AG20443 (cell line): ENCODE results near the gene MEOX1.
"Not testable (repeated sequence)": the region's sequence is repeated elsewhere in the genome, so short reads cannot be mapped to it uniquely, and the experiment has no call there.

Experiments
- DNase-seq: peaks from one replicate; pipeline ENCODE4 v3.0.0; 2012; ENCODE audit warnings: low spot score, mixed read lengths

MEOX1 gene

DNA sequence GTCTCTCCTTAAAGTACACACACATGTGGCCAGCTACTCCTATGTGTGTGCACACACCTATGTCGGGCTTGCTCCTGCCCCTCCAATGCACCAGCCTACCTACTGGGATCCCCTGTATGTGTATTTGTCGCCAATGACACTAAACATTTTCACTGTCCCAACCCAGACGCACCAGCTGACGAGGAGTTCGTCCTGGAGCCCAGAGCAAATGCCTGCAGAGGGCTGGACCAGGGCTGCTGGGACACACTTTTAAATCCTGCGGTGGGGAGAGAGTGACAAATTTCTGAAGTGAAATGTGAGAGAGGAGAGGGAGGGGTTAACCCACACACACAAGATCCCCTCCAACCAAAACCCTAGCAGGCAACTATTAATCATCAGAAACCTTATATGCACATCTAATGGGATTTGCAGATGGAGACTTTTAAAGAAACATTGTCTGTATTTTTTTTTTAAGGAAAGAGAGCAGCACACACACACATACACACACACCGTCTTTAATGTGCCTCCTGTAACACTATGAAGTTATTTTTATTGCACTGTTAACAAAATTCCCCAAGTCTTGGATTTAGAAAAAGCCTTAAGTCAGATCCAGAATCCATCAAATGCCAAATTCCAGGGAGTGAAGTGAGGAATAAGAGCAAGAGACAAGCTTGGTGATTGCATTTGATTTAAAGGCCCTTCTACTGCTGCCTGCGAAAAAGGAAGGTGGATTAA lies at the start of gene MEOX1:
Gene MEOX1, minus strand, starts transcription at position 224 of the 714 bp plus-strand sequence. CDS start 388 bp downstream, outside the sequence.
- DNase-seq = peak; percentile 73

DNA sequence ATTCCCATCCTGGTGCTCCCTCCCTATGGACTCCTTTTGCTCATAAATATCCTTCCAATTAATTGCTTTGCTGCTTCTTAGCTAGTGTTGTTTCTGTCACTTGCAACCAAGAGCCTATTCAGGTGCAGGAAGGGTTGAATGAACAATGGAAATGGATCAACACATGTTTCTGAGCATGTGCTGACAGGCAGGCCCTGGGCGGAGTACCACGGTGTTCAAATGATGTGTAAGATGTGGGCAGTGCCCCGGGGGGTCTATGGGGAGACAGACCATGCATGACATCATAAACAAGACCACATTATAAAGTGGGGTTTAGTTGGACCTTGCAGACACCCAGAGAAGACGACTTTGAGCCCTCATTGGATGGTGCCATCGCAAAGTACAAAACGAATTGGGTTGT lies 48.4 kb upstream of the MEOX1 start:
- DNase-seq = no peak

DNA sequence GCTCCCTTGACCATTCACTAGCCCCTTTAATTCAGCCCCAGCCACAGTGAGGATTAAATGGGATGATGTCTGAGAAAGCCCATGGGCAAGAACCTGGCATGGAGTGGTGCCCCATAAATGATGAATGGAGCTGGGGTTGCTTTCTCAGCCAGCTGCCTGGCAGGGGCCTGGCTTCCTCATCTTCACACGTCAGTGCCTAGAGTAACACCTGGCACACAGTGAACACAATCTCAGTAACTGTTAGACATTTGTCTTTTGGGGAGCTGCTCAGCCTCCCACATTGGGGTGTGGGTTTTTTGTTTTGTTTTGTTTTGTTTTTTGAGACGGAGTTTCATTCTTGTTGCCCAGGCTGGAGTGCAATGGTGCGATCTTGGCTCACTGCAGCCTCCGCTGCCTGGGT lies 47.5 kb upstream of the MEOX1 start:
- DNase-seq = no peak

DNA sequence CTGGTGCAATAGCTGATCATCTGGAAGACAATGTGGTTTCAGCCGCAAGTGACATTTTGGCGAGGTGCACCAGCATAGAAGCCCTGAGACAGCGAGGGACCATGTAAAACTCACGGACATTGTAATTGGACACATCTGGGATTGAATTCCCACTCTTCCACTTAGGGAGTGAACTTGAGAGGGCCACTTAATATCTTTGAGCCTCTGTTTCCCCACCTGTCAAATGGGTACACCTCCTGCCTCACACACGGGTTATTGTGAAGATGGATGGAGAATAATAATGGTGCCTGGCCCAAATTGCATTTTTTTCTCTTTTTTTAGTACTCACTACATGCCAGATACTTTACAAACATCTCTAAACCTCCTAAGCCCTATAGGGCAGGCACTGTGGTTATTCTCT lies 45.5 kb upstream of the MEOX1 start:
- DNase-seq = no peak

DNA sequence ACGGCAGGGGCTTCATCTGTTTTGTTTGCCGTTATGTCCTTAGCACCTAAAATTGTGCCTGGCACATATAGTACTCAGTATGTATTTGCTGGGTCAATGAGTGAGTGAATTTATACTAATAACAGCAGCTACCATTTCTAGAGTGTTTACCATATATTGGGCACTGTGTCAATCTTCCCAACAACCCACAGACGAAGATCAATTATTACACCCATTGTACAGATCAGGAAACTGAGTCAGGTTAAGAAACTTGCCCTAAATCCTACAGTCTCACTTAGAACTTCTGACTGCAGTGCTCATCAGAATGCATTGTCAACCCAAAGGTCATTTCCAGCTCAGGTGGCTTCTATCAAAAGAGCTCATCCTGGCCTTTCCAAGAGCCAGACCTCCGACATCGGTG lies 44.5 kb upstream of the MEOX1 start:
- no peak for DNase-seq

DNA sequence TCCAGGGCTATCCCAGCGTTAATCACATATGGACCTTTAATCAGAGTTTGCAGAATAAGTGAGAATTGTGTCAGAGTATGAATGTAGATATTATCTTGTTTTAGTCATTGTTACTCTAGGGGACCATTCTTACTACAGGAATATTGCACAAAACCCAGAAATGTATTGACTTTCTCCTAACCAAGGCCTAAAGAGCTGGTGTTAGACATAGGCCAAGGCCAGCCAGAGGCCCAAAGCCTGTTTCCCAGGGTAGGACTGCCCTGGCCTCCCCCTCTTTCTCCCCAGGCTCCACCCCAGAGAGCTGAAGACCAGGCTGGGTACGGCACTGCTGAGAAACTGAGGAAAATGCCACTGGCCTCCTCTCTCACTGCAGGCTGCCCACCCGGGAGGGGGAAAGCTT lies 41.9 kb upstream of the MEOX1 start:
- DNase-seq = no peak

DNA sequence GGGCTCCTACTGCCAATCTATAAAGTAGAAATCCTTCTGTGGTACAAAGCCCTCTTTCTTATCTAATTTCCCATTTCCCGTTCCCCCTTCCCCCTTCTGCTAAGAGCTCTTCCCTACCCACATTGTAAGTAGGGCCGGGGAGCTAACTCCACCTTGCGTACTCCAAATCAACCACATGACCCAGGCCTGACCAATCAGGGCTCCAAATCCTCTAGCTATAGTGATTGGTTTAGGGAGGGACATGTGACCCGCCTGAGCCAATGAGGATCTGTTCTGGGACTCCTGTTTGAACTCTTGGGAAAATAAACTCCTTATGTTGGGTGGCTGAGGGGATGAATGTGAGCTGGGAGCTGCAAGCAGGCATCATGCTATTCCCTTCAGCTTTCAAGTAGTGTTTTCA lies 40.9 kb upstream of the MEOX1 start:
- DNase-seq = no peak

DNA sequence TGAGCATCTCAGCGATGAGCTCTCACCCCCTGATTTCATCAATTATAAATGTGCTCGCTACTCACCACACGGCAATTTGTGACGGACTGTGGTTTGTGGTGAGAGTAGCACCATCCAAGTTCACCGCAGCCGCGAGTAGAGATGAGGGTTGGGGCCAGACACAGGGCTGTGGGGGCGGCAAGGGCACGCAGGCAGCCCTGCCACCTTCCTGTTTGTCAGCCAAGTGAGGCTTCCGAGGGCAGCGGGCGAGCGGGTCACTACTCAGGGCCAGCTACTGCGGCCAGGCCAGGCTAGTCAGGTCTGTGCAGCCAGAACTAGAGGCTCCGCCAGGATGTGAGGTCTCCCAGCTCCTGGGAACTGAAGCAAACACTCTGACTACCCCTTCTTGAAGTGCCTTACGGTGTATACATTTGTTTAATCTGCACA lies 39.6 kb upstream of the MEOX1 start:
- DNase-seq = peak; percentile 37

DNA sequence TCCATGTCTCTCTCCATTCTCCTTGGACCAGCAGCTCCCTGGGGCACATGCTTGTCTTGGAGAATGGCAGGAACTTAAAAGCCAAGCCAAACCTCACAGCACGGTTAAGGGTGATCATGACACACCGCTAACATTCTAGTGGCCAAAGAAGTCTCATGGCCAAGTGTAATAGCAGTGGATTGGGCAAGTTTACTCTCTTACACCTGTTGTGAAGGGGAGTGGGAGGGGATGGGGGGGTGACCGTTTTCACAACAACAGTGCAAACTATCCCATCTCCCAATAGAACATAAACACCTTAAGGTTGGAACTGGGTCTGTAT lies 37.7 kb upstream of the MEOX1 start:
- no peak for DNase-seq

DNA sequence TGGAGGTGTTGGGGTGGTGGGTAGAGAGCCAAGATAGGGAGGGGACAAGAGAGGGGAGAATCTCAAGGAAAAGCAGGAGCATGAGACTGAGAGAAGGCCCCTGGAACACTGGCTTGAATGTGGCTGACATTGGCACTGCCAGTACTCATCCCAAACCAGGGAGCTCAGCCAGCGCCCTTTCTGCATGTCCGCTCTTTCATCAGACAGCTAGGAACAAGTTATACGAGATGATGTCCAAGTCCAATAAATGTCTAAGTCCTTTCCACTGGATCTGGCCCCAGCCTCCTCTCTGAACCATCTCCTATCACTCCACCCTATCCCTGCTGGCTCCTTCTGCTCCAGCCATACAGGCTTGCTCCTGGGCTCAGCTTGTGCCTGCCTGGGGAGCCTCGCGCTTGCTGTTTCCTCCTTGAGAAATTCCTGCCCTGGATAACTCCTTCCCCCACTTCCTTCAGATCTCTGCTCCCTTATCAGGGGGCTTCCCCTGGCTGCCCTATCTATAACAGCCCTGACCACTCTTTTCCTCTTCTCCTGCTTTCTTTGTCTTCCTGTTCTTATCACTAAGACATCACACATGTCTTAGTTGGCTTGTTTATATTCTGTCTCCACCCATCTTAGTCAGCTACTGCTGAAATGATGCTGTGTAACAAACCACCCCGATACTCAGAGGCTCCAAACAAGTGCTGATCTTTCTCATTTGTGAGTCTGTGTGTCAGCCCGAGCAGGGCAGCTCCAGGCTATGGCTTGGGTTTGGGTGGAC lies 37.1 kb upstream of the MEOX1 start:
- no peak for DNase-seq

DNA sequence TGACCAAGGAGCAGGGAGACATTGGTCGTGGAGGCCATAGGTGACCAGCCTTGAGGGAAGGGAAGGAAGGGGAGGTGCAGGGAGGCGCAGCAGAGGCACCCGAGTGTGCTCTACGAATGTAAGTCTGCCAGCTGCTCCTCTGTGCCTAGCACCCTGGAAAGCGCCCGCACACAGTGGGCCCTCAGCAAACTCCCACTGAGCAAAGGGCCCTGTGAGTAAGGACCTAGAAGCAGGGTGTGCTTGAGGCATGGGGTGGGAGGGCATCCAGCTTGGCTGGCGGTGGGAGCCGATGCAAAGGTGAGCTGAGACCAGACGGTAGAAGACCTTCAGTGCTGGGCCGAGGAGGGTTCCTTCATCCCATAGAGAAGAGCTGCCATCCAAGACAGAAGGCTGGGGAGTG lies 36.2 kb upstream of the MEOX1 start:
- no peak for DNase-seq

DNA sequence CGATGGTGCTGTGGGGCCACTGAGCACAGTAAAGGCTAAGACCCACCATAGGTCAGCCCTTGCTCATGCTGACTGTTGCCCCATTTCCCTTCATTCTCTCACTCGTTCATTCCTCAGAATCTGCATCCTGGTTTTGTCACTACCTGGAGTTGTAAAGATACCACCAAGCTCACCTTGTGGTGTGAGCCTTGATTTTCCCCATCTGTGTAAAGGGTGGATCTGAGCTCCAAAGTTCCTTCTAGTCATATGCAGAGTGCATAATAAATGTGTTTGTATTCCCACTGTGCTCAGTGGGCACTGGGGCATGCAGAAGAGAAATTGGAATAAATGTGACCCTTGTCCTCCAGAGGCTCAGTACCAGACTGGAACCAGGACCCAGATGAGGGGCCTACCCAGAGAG lies 35.2 kb upstream of the MEOX1 start:
- DNase-seq = no peak

DNA sequence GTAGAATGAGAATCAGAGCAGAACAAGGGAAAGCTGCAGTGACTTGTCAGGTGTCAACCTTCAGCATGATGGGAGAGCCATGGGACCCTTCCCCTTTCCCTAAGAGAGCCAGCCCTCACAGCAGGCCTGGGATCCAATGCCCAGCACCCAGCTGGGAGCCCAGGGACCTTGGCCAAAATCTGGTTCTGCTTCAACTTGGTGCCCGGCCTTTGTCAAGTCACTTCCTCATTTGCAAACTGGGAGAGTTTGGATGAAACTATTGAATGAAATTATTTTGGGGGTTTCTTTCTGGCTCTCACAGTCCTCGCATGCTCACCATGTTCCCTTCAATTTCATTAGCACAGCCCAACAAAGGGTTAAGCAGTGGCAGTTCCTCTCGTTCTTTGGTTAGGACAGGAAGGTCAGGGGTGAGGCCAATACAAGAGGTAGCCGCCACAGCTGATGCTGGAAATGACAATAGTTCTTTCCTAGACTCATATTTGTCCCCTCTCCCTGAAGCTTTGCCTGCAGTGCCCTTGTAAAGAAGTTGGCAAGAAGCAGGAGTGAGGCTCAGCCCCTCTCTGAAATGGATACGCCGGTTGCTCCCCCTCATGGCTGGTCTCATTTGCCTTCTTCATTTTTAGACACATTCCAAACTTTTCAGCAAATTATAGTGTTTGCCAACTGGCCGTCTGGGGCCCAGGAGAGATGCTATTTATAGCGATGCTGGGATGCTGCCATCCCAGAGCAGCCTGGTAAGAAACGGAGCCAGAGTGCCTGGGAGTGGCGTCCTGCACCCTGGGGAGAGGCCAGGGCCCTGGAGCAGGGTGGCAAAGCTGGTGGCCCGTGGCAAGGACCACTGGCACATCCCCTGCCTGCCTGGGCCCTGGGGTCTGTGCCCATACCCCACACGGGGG lies 34.5 kb upstream of the MEOX1 start:
- peak; percentile 60 for DNase-seq

DNA sequence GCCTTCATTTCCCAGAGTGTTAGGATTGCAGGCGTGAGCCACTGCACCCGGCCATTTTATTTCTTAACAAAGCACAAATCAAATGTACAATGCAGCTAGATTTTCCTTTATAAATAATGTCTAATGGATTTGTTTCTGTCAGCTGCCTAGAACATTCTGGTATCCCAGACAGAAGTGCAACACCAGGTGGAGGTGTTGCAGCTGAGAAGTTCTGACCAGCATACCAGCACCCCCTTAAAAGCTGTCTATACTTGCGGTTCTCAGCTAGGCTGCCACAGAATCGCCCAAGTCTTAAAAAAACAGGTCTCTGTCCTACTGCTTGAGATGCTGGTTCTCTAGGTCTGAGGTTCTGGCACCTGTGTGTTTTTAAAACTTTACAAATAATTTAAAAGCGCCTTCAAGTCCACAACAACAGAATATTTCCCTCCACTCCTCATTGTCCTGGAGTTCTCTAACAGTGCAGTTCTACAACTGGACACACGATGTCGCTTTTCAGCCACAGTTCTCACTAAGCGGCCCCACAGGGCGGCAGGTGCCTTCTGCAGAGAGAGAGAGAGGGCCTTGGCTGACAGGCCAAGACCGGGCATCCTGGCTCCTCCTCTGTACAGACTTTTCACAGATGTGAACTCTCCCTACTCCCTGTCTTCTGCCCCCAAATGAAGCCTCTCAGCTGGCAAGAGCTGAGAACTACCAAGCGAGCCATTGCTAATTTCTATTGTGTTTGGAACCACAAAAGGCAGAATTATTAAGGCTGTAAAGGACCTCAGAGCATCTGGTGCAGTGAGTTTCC lies 32.6 kb upstream of the MEOX1 start:
- DNase-seq = peak; percentile 82

DNA sequence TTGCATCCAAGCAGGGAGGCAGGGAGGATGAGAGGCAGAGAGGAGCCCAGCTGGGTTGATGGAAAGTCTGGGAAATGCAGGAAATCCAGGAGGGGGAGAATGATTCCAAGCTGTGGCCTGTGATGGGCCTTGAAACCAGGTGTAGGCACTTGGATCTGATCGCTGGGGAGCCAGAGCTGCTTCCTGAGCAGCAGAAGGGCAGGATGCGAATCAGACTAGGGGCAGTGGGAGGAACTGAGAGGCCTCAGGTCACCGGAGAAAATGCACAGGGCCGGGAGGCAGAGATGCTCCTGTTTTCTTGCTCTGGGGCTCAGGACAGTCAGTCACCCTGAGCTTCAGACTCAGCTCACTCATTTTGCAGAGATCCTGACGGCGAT lies 29.6 kb upstream of the MEOX1 start:
- no peak for DNase-seq

DNA sequence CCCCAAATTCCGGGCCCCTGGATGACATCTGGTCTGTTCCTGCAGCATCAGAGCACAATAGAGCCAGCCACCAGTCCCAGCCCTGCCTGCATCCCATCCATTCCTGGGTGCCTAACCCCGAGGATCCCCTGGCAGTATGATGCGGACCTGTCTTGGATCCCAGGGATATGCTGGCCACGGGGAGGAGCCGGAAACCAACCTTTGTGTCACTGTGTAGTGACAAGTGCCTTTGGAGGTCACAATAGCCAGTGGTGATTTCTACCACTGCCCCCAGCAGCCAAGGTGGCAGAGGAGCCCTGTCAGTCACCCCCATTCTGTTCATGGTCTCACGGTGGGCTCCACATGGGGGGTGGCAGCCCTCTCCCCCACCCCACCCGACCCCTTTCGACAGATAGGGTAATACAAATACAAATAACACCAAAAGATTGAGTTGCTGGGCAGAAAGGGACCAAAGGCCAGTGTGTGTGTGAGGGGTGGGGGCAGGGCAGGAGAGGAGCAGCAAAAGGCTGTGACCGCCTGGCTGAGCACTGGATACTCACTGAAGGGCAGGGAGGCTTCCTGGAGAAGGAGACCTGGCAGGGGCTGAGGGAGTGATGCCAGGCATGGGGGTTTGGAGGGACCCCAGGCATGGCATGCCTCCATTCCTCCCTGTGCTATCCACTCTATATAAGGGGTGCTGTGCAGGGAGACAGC lies 29.0 kb upstream of the MEOX1 start:
- no peak for DNase-seq

DNA sequence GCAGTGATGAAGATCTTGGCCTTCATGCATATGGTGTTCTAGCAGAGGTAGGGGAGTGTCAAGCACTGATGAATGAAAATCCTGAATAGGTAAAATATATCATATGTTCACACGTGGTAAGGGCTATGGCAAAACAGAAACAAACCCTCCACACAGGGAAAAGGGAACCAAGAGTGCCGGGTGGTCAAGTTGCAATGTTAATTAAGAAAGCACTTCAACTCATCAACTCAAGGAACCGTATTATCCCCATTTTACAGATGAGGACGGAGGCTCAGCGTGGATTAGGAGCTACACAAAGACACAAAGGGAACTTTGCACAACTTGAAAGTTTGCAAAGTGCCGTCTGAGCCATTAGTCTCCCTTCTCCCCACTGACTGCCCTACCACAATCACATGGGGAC lies 28.1 kb upstream of the MEOX1 start:
- no peak for DNase-seq

DNA sequence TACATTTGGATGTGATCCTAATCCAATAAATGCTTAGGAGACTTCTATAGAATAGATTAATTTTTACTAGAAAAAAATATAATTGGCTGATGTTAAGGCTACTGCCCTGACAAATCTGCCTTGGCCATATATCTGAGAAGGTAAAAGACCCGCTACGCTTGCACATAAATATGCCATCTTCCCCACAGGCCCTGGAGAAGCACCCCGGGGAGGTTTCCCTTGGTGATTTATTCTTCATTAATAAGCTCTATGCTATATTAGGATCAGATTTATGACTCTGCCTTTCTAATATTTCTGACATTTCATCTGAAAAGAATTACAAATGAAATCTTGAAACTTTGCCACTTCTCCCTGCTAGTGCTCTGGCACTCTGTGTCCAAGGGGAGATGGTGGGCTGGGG lies 27.4 kb upstream of the MEOX1 start:
- no peak for DNase-seq

DNA sequence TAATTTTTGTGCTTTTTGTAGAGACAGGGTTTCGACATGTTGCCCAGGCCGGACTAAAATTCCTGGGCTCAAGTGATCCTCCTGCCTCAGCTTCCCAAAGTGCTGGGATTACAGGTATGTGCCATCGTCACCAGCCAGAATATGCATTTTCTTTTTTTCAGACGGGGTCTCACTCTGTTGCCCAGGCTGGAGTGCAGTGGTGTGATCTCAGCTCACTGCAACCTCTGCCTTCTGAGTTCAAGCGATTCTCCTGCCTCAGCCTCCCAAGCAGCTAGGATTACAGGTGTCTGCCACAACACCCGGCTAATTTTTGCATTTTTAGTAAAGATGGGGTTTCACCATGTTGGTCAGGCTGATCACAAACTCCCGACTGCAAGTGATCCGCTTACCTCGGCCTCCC lies 25.2 kb upstream of the MEOX1 start:
- not testable (repeated sequence) for DNase-seq

DNA sequence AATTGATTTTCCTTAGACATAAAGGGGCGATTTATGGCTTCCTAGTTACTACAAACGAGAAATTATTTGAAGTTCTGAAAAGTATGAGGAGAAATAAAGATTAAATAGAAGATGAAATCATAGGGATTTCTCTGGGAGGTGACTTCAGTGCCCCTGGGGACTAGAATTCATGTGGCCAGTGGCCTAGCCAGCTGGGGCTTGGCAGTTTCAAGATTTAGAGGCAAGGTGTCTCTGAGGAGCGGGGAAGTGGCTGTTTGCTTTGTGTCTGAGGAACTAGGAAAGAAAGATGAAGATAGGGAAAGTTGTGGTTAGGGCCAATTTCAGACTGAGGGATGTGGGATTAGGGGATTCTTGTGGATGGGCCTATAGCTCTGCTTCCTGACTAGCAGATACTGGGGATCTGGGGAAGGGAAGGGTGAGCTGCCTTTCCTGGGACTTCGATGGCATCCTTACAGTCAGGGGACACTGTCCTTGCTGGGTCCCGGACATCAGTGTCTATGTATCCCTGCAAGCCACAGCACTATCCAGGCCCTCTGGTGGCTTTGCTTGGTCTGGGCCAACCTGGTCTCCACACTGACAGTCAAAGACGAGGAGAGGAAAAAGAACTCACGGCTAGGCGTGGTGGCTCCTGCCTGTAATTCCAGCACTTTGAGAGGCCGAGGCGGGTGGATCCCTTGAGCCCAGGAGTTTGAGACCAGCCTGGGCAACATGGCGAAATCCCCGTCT lies 22.4 kb upstream of the MEOX1 start:
- no peak for DNase-seq

DNA sequence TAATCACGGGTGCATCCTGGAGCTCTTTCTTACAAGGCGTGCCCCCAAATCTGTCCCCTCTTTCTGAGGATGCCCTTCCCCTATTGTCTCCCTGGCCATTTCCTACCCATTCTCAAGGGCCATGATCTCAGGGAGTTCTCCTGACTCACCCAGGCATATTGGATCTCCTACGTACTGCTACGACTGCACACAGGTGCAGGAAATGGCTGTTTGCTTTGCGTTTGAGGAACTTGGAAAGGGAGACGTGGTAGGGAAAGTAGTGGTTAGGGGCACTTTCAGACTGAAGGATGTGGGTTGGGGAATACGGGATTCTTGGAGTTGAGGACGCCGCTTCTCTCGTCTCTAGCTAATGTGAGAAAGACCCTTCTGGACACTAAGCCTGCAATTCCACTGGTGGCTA lies 18.7 kb upstream of the MEOX1 start:
- no peak for DNase-seq
